Activated CD8-positive, alpha-beta memory T cell treated with anti-CD3 and anti-CD28 coated beads for 36 hours (primary cell): ENCODE results near the gene NPHP1. TPM values are rescaled to one million over a fixed set of nuclear protein-coding genes. Genes with fewer than 3 reads are reported as not detected.
"Not testable (repeated sequence)": the region's sequence is repeated elsewhere in the genome, so short reads cannot be mapped to it uniquely, and the experiment has no call there.

Experiments used
- CTCF ChIA-PET: fragments of 350-600 bp; sonication (Branson Sonifier 250); formaldehyde crosslinking; loops from one replicate; lab custom pipeline; 2021; ENCODE audit warnings: antibody characterized with exemption; lab: Charles Lee
- POLR2A ChIA-PET: fragments of 350-600 bp; sonication (Branson Sonifier 250); formaldehyde crosslinking; loops from one replicate; lab custom pipeline; 2021; ENCODE audit warnings: antibody characterized with exemption; lab: Charles Lee
- total RNA-seq, 2 experiments: library from RNA; stranded (reverse); gene quantifications; one replicate each; pipeline ENCODE4 v1.2.3, GENCODE V29; 2021

Gene NPHP1
- total RNA-seq, 2 experiments from 2014 or later, result 1.9 to 2.5 TPM

DNA sequence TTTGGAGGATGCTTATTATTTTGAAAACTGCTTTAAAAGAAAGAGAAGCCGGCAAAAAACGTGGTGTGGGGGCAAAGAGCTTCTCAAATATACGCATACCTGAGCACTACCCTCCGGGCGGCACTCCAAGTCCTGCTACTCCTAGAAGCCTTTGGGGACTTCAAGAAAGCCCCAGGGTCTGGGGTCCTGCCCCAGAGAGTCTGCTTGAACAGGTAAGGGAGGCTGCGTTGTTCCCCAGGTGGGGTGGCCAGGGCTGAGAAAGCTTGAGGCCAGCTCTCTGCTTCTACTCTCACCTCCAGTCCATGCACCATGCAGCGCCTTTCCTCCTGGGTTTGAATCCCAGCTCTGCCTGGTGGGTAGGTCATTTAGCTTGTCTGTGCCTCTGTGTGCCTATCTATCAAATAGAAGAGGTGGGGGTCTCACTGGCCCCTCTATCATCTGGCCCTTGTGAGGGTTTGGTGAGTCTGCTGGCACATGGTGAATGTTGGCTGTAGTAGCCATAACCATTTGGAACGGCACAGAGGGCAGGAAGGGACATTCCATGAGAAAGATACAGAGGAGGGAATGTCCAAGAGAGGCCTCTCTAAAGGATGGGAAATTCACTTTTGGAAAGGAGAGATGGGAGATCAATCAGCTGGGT, 108.7 kb downstream of the NPHP1 start:
- CTCF ChIA-PET, result no interaction called here
- POLR2A ChIA-PET, result no interaction called here

DNA sequence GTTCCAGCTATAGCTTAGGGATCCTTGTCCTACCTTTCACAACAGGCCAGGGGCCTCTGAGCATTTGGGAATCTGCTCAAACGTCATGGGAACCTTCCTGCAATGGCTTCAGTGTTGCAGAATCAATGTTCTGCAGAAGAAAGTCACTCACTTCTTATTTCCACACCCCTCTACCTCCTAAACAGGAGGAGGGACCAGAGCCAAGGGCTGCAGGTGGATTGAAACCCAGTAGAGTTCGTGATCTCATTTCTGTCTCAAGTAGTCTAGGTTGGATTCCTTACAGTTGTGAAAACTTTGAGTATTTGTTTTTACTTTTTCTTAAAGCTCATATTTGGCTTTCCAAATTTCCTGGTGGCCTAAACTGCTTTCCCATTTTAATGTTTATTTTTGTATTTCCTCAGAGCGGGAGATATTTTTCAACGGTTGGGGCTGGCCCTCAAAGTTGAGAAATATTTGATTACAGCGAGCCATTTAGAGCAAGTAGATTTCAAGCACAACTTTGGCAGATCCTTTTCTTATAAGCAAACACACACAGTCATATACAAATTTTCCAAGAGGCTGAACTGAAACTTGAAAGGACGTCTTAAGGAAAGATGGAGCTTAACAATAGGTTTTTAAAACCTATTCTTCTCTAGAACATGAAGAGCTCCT, 109.8 kb downstream of the NPHP1 start:
- POLR2A ChIA-PET, CTCF ChIA-PET: not testable (repeated sequence)

DNA sequence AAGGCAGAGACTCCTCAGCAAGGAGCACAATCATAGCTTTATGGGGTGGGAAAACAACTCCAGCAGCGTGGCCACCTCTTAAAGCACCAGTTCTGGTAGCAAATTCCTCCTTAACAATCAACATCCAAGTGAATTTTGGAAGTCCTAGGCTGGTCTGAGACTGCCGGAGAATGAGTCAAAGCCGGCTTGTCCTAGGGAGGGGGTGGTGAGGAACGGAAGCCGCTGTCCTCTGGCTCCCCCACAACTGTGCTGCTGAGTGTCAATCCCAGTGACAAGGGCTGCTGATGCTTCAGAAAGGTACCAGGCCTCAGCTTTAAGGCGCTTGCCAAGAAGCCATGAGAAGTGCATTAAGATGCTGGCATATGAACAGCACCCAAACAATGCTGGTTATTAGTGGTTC, 110.9 kb downstream of the NPHP1 start:
- POLR2A ChIA-PET, CTCF ChIA-PET: not testable (repeated sequence)

DNA sequence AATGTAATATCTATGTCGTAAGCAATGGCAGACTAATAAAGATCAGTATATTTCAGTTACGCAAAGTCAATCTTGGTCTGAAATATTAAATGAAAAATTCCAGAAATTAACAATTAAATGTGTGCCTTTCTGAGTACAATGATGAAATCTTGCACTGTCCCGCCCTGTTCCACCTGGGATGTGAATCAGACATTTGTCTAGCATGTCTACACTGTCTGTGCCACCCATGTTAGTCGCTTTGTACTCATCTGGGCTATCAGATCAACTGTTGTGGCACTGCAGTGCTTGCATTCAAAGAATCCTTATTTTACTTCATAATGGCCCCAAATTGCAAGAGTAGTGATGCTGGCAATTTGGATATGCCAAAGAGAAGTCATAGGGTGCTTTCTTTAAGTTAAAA, 114.6 kb downstream of the NPHP1 start:
- POLR2A ChIA-PET, CTCF ChIA-PET: not testable (repeated sequence)

DNA sequence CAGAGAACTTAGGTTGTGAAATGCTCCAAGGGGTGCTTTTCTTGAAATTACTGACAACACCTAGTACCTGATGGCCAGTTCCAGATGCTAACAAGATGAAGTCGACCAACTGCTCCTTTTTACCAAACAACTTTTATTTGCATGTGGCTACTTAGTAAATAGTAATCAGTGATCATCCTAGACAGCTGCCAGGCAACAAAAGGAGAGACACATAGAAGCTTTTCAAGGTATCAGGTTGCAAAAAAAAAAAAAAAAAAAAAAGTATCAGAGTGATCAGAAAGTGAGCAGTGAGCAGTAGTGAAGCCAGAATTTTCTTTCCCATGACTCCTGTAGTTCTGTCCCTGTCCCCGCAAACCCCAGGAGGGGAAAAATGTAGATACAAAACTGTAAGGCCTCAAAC, 121.1 kb downstream of the NPHP1 start:
- POLR2A ChIA-PET, result not testable (repeated sequence)

DNA sequence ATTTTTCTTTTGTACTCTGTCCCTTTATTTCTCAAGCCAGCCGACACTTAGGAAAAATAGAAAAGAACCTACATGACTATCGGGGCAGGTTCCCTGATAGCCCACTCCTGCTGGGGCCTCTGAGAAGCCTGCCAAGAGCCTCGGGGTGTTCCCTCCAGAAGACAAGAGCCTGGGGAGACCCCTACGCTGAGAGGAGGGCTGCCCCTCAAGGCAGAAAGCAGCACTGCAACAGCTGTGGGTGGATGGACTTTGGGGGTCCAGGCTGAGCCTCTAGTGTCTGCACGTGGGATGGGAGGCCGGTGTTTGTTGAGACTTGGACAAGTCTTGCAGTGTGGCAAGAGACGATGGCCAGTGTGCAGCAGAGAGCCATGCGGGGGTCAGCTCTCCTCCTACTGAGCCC, 121.7 kb downstream of the NPHP1 start:
- POLR2A ChIA-PET, result not testable (repeated sequence)

More for the DNA sequence above, 121.1 kb downstream of the NPHP1 start:
- CTCF ChIA-PET, result not testable (repeated sequence)

DNA sequence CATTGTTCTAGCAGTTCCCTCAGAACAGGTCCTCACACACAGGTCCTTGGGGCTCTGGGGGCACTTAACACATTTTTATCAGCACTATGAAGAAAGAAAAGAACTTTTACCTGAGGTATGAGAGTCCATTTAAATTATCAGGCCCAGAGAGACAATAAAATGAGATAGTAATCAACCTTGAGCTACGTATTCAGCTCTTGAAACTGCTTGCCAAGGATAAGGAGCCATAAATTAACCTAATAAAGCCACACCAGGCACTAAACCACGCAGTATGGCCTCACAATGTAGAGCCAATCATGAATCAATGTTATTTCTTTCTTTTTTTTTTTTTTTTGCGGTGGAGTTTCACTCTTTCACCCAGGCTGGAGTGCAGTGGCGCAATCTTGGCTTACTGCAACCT, 126.7 kb downstream of the NPHP1 start:
- POLR2A ChIA-PET, CTCF ChIA-PET: not testable (repeated sequence)

More for the DNA sequence above, 121.7 kb downstream of the NPHP1 start:
- CTCF ChIA-PET, result not testable (repeated sequence)

DNA sequence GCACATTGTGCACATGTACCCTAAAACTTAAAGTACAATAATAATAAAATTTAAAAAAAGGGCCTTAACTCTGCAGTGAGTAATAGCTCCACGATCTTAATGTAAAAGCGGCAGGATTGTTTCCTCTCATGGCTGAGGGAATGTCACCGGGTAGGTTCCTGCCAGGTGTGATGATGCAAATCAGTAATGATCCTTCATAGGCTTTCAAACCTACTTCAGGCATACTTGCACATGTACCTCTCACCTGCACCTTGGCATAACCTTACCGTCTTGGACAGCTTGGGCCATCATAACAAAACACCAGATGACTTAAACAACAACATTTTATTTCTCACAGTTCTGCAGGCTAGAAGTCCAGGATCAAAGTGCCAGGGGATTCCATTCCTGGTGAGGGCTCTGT, 128.9 kb downstream of the NPHP1 start:
- CTCF ChIA-PET, POLR2A ChIA-PET: not testable (repeated sequence)

Other genes starting within 250 kb of the NPHP1 start
- under 1 TPM; 0.50 to 0.65 TPM for gene MALL, start 89.2 kb downstream of the NPHP1 start, total RNA-seq
- 100 to 1,000 TPM; 118 to 123 TPM for gene MTLN, start 7.5 kb upstream of the NPHP1 start, total RNA-seq